Transverse colon (tissue), 4 donors: ENCODE results near the gene ANGPTL2. TPM values are rescaled to one million over a fixed set of nuclear protein-coding genes. Genes with fewer than 3 reads are reported as not detected.

Experiments used
- DNase-seq: peaks from one replicate; pipeline ENCODE4 v3.0.0-alpha.2; 2019
- H3K27ac ChIP-seq, 4 donors: fragments of 200-600 bp; sonication (generic); 2 replicates each; pipeline ENCODE4 v1.5.1; 2016 to 2018; ENCODE audit warnings: inconsistent platforms in 4 of 4
- H3K27me3 ChIP-seq: fragments of 200-600 bp; sonication (generic); 2 replicates; pipeline ENCODE4 v1.5.1; 2017; ENCODE audit warnings: inconsistent platforms
- H3K36me3 ChIP-seq, 4 donors: fragments of 200-600 bp; sonication (generic); 2 replicates each; pipeline ENCODE4 v1.5.1; 2017 to 2019; ENCODE audit warnings: inconsistent platforms in 4 of 4
- H3K4me1 ChIP-seq, 4 donors: fragments of 200-600 bp; sonication (generic); 2 replicates each; pipeline ENCODE4 v1.5.1; 2017 to 2020; ENCODE audit warnings: inconsistent platforms in 4 of 4
- H3K4me3 ChIP-seq, 4 donors: fragments of 200-600 bp; sonication (generic); 1 replicate in 1 of 4; 2 replicates in 3 of 4; pipeline versions ENCODE4 v1.5.1 to v1.6.1; 2017 to 2019; ENCODE audit warnings: inconsistent platforms in 4 of 4
- H3K9me3 ChIP-seq, 2 donors: fragments of 200-600 bp; sonication (generic); 2 replicates each; pipeline ENCODE4 v1.5.1; 2017 to 2019; ENCODE audit warnings: inconsistent platforms in 2 of 2
- EP300 ChIP-seq: sonication (generic); formaldehyde crosslinking; IDR thresholded peaks from one replicate; pipeline ENCODE4 v1.6.1; 2017; ENCODE audit warnings: antibody characterized with exemption, low read depth
- POLR2A ChIP-seq: fragments of 450-650 bp; IDR thresholded peaks from one replicate; pipeline ENCODE4 v1.6.1; 2016; ENCODE audit warnings: antibody characterized with exemption, mild to moderate bottlenecking, moderate library complexity
- POLR2AphosphoS5 ChIP-seq, 3 donors: sonication (generic); formaldehyde crosslinking; IDR thresholded peaks; one replicate each; pipeline ENCODE4 v1.6.1; 2016; ENCODE audit warnings: antibody characterized with exemption in 3 of 3
- WGBS, 2 donors: methylation state at CpG; one replicate each; pipeline ENCODE4 v1.1.5; 2018; ENCODE audit warnings: low coverage in 1 of 2; 5-methylcytosine and 5-hydroxymethylcytosine counted together
- in situ Hi-C, 4 donors: fragments of 200-750 bp; cut with MboI; loops; one replicate each; pipeline versions ENCODE4 v1.15.0 to v1.15.1; 2017; ENCODE audit warnings: low sequenced_read_pairs in 3 of 4, low pct_ligation_motif_present in 1 of 4, low pct_unique_long_range_greater_than_20kb in 1 of 4
- intact Hi-C: fragments of 100-400 bp; cut with DNase I; formaldehyde crosslinking; loops from one replicate; pipeline ENCODE4 v1.15.1; 2023; ENCODE audit warnings: low total_unique reads
- total RNA-seq, 4 donors: library from RNA; depleted of rRNA; stranded (reverse); fragments of >200 nt; gene quantifications; one replicate each; pipeline ENCODE4 v1.1.0, GENCODE V29; 2016
- TF ChIP-seq, protein P1 (sequence below), 5 experiments: fragments of 200-600 bp in 3 of 5; fragments of 450-650 bp in 2 of 5; sonication (generic) in 3 of 5; IDR thresholded peaks; 1 replicate in 2 of 5; 2 replicates in 3 of 5; pipeline ENCODE4 v1.5.1; 2016 to 2017; ENCODE audit warnings: antibody characterized with exemption in 5 of 5, inconsistent platforms in 3 of 5, mild to moderate bottlenecking in 2 of 5, moderate library complexity in 1 of 5

The ANGPTL2 gene
- total RNA-seq, 4 donors from 2014 or later, result 11.0 to 30.8 (median 13.1) TPM

DNA sequence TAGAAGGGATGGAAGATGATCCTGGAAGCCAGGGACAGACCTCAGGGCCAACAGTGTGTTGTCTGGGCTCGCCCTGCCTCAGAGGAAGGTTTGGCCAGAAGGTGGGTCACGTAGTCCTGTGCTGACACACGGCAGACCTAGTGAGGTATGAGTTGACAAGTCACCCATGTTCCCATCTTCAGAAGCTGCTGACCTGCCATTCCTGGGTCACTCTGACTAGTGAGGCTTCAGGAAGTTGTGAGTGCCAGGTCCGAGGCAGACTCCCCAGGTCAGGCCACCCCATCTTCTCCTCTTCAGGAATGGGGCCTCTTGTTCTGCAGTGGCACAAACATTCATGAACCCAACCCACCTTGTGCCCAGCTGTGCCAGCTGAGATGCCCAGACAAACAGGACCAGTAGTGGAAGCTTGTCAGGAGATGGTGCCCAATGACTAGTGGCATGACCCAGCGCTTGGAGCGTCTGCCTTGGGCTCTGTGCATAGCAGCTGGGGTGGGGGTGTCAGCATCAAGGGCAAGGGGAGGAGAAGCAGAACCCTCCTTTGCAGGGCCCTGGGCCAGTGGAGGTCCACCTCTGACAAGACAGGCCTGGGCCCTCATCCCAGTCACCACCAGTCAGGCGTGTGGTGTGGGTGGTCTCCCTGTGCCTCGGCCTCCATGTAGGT lies 16.8 kb upstream of the ANGPTL2 start:
- TF ChIP-seq POLR2AphosphoS5 (IDR thresholded peaks at IDR 0.05), result no peak
- TF ChIP-seq, protein P1, sequence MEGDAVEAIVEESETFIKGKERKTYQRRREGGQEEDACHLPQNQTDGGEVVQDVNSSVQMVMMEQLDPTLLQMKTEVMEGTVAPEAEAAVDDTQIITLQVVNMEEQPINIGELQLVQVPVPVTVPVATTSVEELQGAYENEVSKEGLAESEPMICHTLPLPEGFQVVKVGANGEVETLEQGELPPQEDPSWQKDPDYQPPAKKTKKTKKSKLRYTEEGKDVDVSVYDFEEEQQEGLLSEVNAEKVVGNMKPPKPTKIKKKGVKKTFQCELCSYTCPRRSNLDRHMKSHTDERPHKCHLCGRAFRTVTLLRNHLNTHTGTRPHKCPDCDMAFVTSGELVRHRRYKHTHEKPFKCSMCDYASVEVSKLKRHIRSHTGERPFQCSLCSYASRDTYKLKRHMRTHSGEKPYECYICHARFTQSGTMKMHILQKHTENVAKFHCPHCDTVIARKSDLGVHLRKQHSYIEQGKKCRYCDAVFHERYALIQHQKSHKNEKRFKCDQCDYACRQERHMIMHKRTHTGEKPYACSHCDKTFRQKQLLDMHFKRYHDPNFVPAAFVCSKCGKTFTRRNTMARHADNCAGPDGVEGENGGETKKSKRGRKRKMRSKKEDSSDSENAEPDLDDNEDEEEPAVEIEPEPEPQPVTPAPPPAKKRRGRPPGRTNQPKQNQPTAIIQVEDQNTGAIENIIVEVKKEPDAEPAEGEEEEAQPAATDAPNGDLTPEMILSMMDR (IDR thresholded peaks at IDR 0.05), result no peak
- no peak for TF ChIP-seq POLR2A
- TF ChIP-seq EP300, result no peak
- Histone ChIP-seq H3K4me3 (no peak overlapping the region), H3K27me3 (no peaks in the 10 kb centered on the region), H3K27ac (no peak overlapping the region), H3K9me3 (no peaks in the 10 kb centered on the region), H3K4me1 (peaks cover 0 to 19% (median 7%) of the 10 kb centered on the region in 4 donors), H3K36me3 (no peaks in the 10 kb centered on the region)
- DNase-seq, result no peak
- 96% methylated on average over 8 of the region's 8 CpGs; no CpG with 5 or more reads in 1 of the 2 donors for WGBS, 2 donors
- in situ Hi-C loops, result no loop called here
- intact Hi-C loops, result no loop called here

DNA sequence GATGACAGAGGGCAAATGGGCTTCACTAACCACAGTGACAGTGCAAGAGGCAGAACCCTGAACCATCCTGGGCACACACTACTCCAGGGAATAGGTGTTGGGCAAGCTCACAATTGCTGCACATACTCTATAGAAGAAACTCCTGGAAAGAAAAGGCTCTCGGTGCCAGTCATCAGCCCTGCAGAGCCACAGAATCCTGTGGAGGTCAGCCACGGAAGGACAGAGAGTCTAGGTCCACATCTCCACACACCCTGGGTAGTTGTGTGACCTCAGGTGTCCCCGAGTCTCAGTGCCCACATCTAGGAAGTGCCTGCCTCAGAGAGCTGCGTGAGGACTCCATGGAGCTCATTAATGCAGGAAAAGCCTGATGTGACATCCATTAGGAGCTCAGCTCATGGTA lies 16.0 kb upstream of the ANGPTL2 start:
- DNase-seq, result no peak
- no peak overlapping the region for H3K27ac ChIP-seq
- H3K4me1 ChIP-seq, result peaks cover under 1 to 26% (median 11%) of the 10 kb centered on the region in 4 donors
- no peaks in the 10 kb centered on the region for H3K36me3 ChIP-seq
- no peaks in the 10 kb centered on the region for H3K27me3 ChIP-seq
- 93% methylated on average over 4 of the region's 4 CpGs; no CpG with 5 or more reads in 1 of the 2 donors for WGBS, 2 donors
- intact Hi-C loops (no loop called here), in situ Hi-C loops (no loop called here)
- H3K9me3 ChIP-seq, result no peaks in the 10 kb centered on the region
- TF ChIP-seq, protein P1 (IDR thresholded peaks at IDR 0.05), result no peak
- TF ChIP-seq EP300 (no peak), POLR2A (no peak), POLR2AphosphoS5 (IDR thresholded peaks at IDR 0.05) (no peak)
- H3K4me3 ChIP-seq, result no peak overlapping the region

DNA sequence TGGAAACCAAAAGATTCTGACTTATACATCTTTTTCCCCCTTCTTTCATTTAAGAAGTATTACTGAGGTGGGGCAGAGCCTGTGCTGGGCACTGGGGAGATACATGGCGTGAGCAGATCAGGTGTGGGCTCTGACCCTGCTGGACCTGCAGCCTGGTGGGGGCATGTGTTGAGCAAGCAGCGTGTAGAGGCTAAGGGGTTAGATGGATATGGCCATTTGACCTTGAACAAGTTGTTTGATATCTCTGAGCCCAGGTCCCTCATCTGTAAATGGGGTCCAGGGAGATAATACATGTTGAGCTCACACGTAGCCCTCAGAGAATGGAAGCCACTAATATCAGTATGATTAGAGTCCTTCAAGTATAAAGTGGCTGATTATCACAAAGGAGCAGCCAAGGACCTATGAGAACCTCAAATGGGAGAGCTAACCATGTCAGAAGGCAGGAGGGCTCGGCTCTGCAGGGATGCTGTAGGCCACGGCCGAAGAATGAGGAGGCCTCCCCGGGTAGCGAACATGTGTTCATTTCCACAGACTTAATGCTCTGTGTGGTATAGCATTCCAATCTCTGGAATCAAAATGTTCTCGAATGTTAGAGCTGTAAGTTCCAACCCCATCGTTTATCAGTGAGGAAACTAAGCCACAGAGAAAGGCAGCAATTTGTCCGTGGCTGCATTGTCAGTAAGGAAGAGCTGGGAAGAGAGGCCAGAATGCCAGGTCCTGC lies 15.4 kb upstream of the ANGPTL2 start:
- Histone ChIP-seq H3K27me3 (no peaks in the 10 kb centered on the region), H3K4me3 (no peak overlapping the region), H3K27ac (no peak overlapping the region), H3K4me1 (peaks cover 7 to 31% (median 16%) of the 10 kb centered on the region in 4 donors), H3K36me3 (no peaks in the 10 kb centered on the region), H3K9me3 (no peaks in the 10 kb centered on the region)
- WGBS, 2 donors, result 90 to 92% methylated on average over 8 to 11 of the region's 11 CpGs
- TF ChIP-seq EP300 (no peak), POLR2A (no peak), POLR2AphosphoS5 (IDR thresholded peaks at IDR 0.05) (no peak)
- TF ChIP-seq, protein P1 (IDR thresholded peaks at IDR 0.05), result no peak
- DNase-seq, result no peak
- intact Hi-C loops, result no loop called here
- in situ Hi-C loops, result no loop called here

DNA sequence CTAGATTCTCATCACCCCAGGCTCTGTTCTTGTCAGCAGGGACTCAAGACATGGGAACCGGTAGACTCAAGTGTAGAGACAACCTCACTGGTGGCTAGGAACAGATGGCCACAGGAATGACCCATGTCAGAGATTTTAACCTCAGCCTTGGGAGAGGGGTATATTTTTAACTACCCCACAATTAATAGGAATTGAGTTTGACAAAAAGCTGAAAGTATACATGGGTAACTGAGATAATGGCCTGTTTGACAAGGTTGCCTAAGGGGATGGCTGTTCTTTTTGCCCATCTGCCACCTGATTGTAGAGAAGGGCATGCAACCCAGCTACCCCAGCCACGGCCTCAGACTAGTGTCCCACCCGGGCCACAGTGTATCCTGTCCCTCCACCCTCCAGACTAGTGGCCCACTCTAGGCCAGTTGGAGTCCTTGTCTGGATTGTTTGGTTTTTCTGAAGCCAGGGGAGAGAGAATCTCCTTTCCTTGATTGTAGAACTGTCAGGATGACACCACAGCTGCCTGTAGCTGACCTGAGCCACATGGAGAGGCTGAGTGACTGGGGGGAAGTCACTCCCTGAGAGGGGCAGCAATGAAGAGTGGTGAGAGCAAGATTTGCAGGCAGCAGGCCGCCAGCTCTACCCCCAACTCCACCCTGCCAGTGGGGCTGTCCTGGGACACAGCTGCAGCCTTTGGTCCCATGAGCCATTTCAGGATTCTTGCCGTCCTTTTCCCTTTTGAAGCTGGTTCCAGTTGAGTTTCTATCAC lies 14.6 kb upstream of the ANGPTL2 start:
- 83 to 86% methylated on average over 1 to 5 of the region's 5 CpGs for WGBS, 2 donors
- no peak overlapping the region for H3K27ac ChIP-seq
- intact Hi-C loops (no loop called here), in situ Hi-C loops (no loop called here)
- no peaks in the 10 kb centered on the region for H3K27me3 ChIP-seq
- H3K4me1 ChIP-seq, result peaks cover 7 to 31% (median 16%) of the 10 kb centered on the region in 4 donors
- H3K36me3 ChIP-seq, result no peaks in the 10 kb centered on the region
- no peak overlapping the region for H3K4me3 ChIP-seq
- DNase-seq, result no peak
- TF ChIP-seq POLR2A, result no peak
- no peaks in the 10 kb centered on the region for H3K9me3 ChIP-seq
